ENCODE results near the gene TWSG1. TPM values are rescaled to one million over a fixed set of nuclear protein-coding genes. Genes with fewer than 3 reads are reported as not detected.

The TWSG1 gene
- total RNA-seq: 1 to 10 TPM; 7.8 to 8.9 TPM

- Mint-ChIP-seq H3K36me3 (ENCODE audit: low read depth) (peaks cover 10% of the 10 kb centered on the region), H3K9me3 (ENCODE audit: insufficient read depth) (no peaks in the 10 kb centered on the region), H3K4me1 (ENCODE audit: low read depth) (peaks cover 34% of the 10 kb centered on the region), H3K4me3 (peak within 1 kb of the TSS; percentile 86), H3K27me3 (ENCODE audit: low read depth) (peaks cover 8% of the 10 kb centered on the region), H3K27ac (peak within 1 kb of the TSS; percentile 64)
- ATAC-seq (peak; percentile 94), DNase-seq (peak; percentile 96)
- CTCF ChIA-PET: interaction anchor here (0.8 to 1.8 kb wide), 4 partner anchors 142 to 261 kb away, joined by 3 to 7 read pairs (median 4); no protein-coding TSS in a partner anchor
- POLR2A ChIA-PET: interaction anchor here (1.2 kb wide), 1 partner anchor 198 kb away, joined by 4 read pairs; the partner anchor contains the start of gene ANKRD12
Measured at GRCh38 chr18:9334329-9334972, at the start of gene TWSG1. Gene TWSG1 (plus strand): TSS chr18:9334773. CDS start chr18:9337230, 2,457 bp downstream.

DNA sequence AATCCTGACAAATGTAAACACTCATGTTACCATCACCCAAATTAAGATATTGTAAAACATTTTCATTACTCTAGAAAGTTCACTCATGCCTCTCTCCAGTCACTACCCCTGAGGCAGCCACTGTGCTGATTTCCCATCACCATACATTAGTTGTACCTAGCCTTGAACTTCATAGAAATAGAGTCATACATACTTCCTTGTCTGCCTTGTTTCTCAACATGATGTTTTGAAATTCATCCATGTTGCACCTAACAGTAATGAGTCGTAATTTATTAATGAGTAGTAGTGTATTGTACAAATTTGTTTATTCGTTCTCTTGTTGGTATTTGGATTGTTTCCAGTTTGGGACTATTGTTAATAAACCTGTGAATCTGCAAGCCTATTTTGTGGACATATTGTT is 49.0 kb upstream of the TWSG1 start:
- H3K36me3 Mint-ChIP-seq (ENCODE audit: low read depth): peaks cover 23% of the 10 kb centered on the region

DNA sequence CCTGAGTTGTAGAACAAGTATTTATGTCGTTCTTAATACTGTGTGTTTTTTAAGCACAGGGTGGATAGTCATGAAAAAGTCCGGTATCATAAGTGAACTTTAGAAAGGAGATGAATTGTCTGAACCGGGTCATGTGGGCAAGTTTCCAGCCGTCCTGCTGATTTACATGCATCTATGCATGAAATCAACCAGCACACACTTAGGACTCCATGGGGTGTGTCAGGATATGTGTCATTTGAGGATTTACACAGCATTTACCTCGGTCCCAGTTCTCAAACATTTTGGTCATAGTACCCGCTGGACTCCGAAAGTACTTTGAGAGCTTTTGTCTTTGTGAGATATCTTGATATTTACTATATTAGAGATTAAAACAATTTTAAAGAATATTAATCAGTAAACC is 47.5 kb upstream of the TWSG1 start:
- no peak overlapping the region for H3K4me3 Mint-ChIP-seq
- peaks cover 19% of the 10 kb centered on the region for H3K36me3 Mint-ChIP-seq (ENCODE audit: low read depth)
- no peak for ATAC-seq

More for the DNA sequence above, 49.0 kb upstream of the TWSG1 start:
- Mint-ChIP-seq H3K9me3 (ENCODE audit: insufficient read depth) (peaks cover 9% of the 10 kb centered on the region), H3K4me1 (ENCODE audit: low read depth) (no peaks in the 10 kb centered on the region), H3K4me3 (no peak overlapping the region), H3K27ac (no peak overlapping the region), H3K27me3 (ENCODE audit: low read depth) (no peaks in the 10 kb centered on the region)
- DNase-seq (no peak), ATAC-seq (no peak)
- CTCF ChIA-PET: no interaction called here
- POLR2A ChIA-PET: no interaction called here

DNA sequence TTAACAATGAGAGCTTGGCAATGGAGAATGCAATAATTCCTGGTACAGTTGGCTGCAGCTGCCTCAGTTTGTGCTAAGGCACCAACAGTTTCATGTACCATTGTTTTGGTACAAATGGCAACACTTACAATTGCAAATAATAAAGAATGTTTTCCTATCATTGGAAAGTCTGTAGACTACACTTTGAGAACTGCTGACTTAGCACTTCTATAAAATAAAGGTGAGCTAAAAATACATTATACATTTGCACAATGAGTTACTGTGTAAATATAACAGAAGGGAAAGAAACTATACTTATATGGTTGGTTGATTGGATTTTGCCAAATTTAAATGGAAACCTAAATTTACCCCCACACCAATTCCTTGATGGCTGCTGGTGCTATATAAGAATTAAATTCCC is 44.9 kb upstream of the TWSG1 start:
- Mint-ChIP-seq H3K4me1 (ENCODE audit: low read depth) (no peaks in the 10 kb centered on the region), H3K9me3 (ENCODE audit: insufficient read depth) (peaks cover 27% of the 10 kb centered on the region), H3K27me3 (ENCODE audit: low read depth) (no peaks in the 10 kb centered on the region), H3K36me3 (ENCODE audit: low read depth) (peaks cover 9% of the 10 kb centered on the region), H3K27ac (no peak overlapping the region), H3K4me3 (no peak overlapping the region)
- ATAC-seq (no peak), DNase-seq (no peak)
- ChIA-PET CTCF (no interaction called here), POLR2A (no interaction called here)

More for the DNA sequence above, 47.5 kb upstream of the TWSG1 start:
- no peak for DNase-seq
- H3K27me3 Mint-ChIP-seq (ENCODE audit: low read depth): no peaks in the 10 kb centered on the region
- POLR2A ChIA-PET: no interaction called here
- no peaks in the 10 kb centered on the region for H3K4me1 Mint-ChIP-seq (ENCODE audit: low read depth)
- H3K27ac Mint-ChIP-seq: no peak overlapping the region
- H3K9me3 Mint-ChIP-seq (ENCODE audit: insufficient read depth): peaks cover 15% of the 10 kb centered on the region
- CTCF ChIA-PET: no interaction called here

- Mint-ChIP-seq H3K4me1 (ENCODE audit: low read depth) (no peaks in the 10 kb centered on the region), H3K4me3 (no peak overlapping the region), H3K36me3 (ENCODE audit: low read depth) (peaks cover 9% of the 10 kb centered on the region), H3K9me3 (ENCODE audit: insufficient read depth) (peaks cover 27% of the 10 kb centered on the region), H3K27me3 (ENCODE audit: low read depth) (no peaks in the 10 kb centered on the region), H3K27ac (no peak overlapping the region)
- POLR2A ChIA-PET: no interaction called here
- ATAC-seq: no peak
- CTCF ChIA-PET: no interaction called here
- DNase-seq: no peak
Measured at GRCh38 chr18:9290156-9290555, 44.4 kb upstream of the TWSG1 start.

- peaks cover 27% of the 10 kb centered on the region for H3K9me3 Mint-ChIP-seq (ENCODE audit: insufficient read depth)
- ChIA-PET CTCF (no interaction called here), POLR2A (no interaction called here)
- no peaks in the 10 kb centered on the region for H3K27me3 Mint-ChIP-seq (ENCODE audit: low read depth)
- H3K27ac Mint-ChIP-seq: no peak overlapping the region
- no peaks in the 10 kb centered on the region for H3K4me1 Mint-ChIP-seq (ENCODE audit: low read depth)
- no peak overlapping the region for H3K4me3 Mint-ChIP-seq
- peaks cover 5% of the 10 kb centered on the region for H3K36me3 Mint-ChIP-seq (ENCODE audit: low read depth)
- DNase-seq (no peak), ATAC-seq (no peak)
Measured at GRCh38 chr18:9292047-9292446, 42.5 kb upstream of the TWSG1 start.

DNA sequence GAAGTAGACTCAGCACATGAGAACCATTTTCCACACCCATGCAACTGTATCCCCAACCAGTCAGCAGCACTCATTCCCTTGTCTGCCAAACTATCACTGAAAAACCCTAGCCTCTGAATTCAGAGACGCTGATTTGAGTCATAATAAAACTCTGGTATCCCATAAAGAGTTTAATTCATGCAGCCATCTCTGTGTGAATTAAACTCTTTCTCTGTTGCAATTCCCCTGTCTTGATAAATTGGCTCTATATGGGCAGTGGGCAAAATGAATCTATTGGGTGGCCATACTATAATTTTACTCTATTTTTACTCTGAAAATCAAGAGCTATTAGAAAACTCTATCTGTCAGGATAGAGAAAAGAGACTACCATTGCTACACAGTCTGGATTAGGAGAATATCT is 40.6 kb upstream of the TWSG1 start:
- Mint-ChIP-seq H3K27me3 (ENCODE audit: low read depth) (no peaks in the 10 kb centered on the region), H3K36me3 (ENCODE audit: low read depth) (peaks cover 2% of the 10 kb centered on the region), H3K27ac (no peak overlapping the region), H3K9me3 (ENCODE audit: insufficient read depth) (peaks cover 19% of the 10 kb centered on the region), H3K4me3 (no peak overlapping the region), H3K4me1 (ENCODE audit: low read depth) (no peaks in the 10 kb centered on the region)
- DNase-seq (no peak), ATAC-seq (no peak)
- POLR2A ChIA-PET: no interaction called here
- CTCF ChIA-PET: interaction anchor here (0.6 kb wide), 1 partner anchor 176 kb away, joined by 3 read pairs; no protein-coding TSS in a partner anchor

- H3K9me3 Mint-ChIP-seq (ENCODE audit: insufficient read depth): peaks cover 16% of the 10 kb centered on the region
Measured at GRCh38 chr18:9296233-9297006, 38.2 kb upstream of the TWSG1 start.

DNA sequence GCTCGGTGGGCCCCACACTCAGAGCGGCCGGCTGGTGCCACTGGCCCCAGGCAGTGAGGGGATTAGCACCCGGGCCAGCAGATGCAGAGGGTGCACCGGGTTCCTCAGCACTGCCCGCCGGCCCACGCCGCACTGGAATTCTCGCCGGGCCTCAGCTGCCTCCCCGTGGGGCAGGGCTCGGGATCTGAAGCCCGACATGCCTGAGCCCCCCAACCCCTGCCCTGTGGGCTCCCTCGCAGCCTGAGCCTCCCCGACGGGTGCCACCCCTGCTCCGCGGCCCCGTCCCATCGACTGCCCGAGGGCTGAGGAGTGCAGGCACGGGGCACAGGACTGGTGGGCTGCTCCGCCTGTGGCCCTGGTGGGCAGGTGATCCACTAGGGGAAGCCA is 37.6 kb upstream of the TWSG1 start:
- ChIA-PET POLR2A (interaction anchor here (0.6 kb wide), 1 partner anchor 144 kb away, joined by 3 read pairs; no protein-coding TSS in a partner anchor), CTCF (no interaction called here)
- Mint-ChIP-seq H3K27ac (no peak overlapping the region), H3K4me3 (no peak overlapping the region), H3K9me3 (ENCODE audit: insufficient read depth) (peaks cover 13% of the 10 kb centered on the region), H3K4me1 (ENCODE audit: low read depth) (no peaks in the 10 kb centered on the region), H3K36me3 (ENCODE audit: low read depth) (no peaks in the 10 kb centered on the region), H3K27me3 (ENCODE audit: low read depth) (no peaks in the 10 kb centered on the region)
- no peak for ATAC-seq
- DNase-seq: no peak

More at GRCh38 chr18:9296233-9297006, 38.2 kb upstream of the TWSG1 start:
- ATAC-seq (no peak), DNase-seq (no peak)
- ChIA-PET POLR2A (no interaction called here), CTCF (no interaction called here)
- no peak overlapping the region for H3K27ac Mint-ChIP-seq
- H3K36me3 Mint-ChIP-seq (ENCODE audit: low read depth): peaks cover 2% of the 10 kb centered on the region
- H3K4me1 Mint-ChIP-seq (ENCODE audit: low read depth): no peaks in the 10 kb centered on the region
- H3K27me3 Mint-ChIP-seq (ENCODE audit: low read depth): no peaks in the 10 kb centered on the region
- no peak overlapping the region for H3K4me3 Mint-ChIP-seq

- H3K4me3 Mint-ChIP-seq: no peak overlapping the region
- peaks cover 11% of the 10 kb centered on the region for H3K27me3 Mint-ChIP-seq (ENCODE audit: low read depth)
- no peak overlapping the region for H3K27ac Mint-ChIP-seq
- no peak for DNase-seq
- H3K9me3 Mint-ChIP-seq (ENCODE audit: insufficient read depth): peaks cover 12% of the 10 kb centered on the region
- ATAC-seq: no peak
- POLR2A ChIA-PET: no interaction called here
- H3K4me1 Mint-ChIP-seq (ENCODE audit: low read depth): no peaks in the 10 kb centered on the region
- H3K36me3 Mint-ChIP-seq (ENCODE audit: low read depth): peaks cover 5% of the 10 kb centered on the region
- CTCF ChIA-PET: no interaction called here
Measured at GRCh38 chr18:9304388-9305070, 30.0 kb upstream of the TWSG1 start.

DNA sequence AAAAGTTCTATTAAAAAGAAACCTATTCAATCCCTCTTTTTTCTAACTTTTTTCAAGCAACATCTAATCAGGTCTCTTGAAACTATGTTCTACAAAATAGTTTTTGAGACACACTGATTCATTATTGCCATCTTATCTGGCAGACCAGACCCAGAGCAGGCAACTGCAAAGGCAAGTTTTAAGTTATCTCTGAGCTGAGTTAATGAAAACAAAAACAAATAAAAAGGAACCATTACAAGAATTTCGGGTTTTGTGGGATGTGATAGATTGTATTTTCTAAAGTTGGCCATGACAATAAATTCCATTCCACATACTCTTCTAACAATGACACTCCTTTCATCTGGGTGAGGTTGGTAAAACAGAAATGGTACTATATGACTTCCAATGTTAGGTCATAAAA is 15.2 kb upstream of the TWSG1 start:
- no peak overlapping the region for H3K4me3 Mint-ChIP-seq
- DNase-seq (no peak), ATAC-seq (no peak)
- no peaks in the 10 kb centered on the region for H3K36me3 Mint-ChIP-seq (ENCODE audit: low read depth)
- CTCF ChIA-PET: no interaction called here
- no peaks in the 10 kb centered on the region for H3K9me3 Mint-ChIP-seq (ENCODE audit: insufficient read depth)
- POLR2A ChIA-PET: no interaction called here
- peaks cover 21% of the 10 kb centered on the region for H3K27me3 Mint-ChIP-seq (ENCODE audit: low read depth)
- no peak overlapping the region for H3K27ac Mint-ChIP-seq
- H3K4me1 Mint-ChIP-seq (ENCODE audit: low read depth): no peaks in the 10 kb centered on the region

- no peak for DNase-seq
- no peak overlapping the region for H3K27ac Mint-ChIP-seq
- no peaks in the 10 kb centered on the region for H3K36me3 Mint-ChIP-seq (ENCODE audit: low read depth)
- ChIA-PET CTCF (no interaction called here), POLR2A (no interaction called here)
- peaks cover 19% of the 10 kb centered on the region for H3K27me3 Mint-ChIP-seq (ENCODE audit: low read depth)
- H3K9me3 Mint-ChIP-seq (ENCODE audit: insufficient read depth): no peaks in the 10 kb centered on the region
- H3K4me1 Mint-ChIP-seq (ENCODE audit: low read depth): no peaks in the 10 kb centered on the region
- H3K4me3 Mint-ChIP-seq: no peak overlapping the region
- no peak for ATAC-seq
Measured at GRCh38 chr18:9321017-9321452, 13.5 kb upstream of the TWSG1 start.
